ENCODE results near the gene MX1.

Gene MX1

GRCh38 chr21:41425588-41425953 lies 468 bp upstream of the MX1 start:
- peaks cover 23 to 39% (median 27%) of the 10 kb centered on the region in 11 experiments for H3K27me3 ChIP-seq
- no peak for TF ChIP-seq Cebpa-rat (IDR thresholded peaks at IDR 0.05)
- H3K27ac ChIP-seq, result peak overlapping the region in 10 of 11 experiments; percentile 25 to 75 (median 63); a peak in 18 of 22 replicates
- H3K4me2 ChIP-seq, result peak overlapping the region; percentile 74 to 98 (median 92)
- peaks cover 0 to 21% (median 0%) of the 10 kb centered on the region in 11 experiments; a peak in 4 of 22 replicates for H3K36me3 ChIP-seq
- peaks cover 0 to 13% (median 0%) of the 10 kb centered on the region in 11 experiments; a peak in 1 of 22 replicates for H4K20me1 ChIP-seq
- H3K9me3 ChIP-seq (replicated peaks in 1 of 11), result no peaks in the 10 kb centered on the region
- H3K9ac ChIP-seq, result peak overlapping the region; percentile 46 to 87 (median 75); a peak in 21 of 22 replicates
- H3K4me1 ChIP-seq, result peaks cover 56 to 85% (median 78%) of the 10 kb centered on the region in 10 experiments
- H3K4me3 ChIP-seq, result peak overlapping the region; percentile 55 to 79 (median 64)

- TF ChIP-seq Cebpa-rat (IDR thresholded peaks at IDR 0.05), result no peak
Measured at GRCh38 chr21:41426676-41427404, 801 bp downstream of the MX1 start.

GRCh38 chr21:41427556-41427955 lies 1.5 kb downstream of the MX1 start:
- Histone ChIP-seq H3K27me3 (peaks cover 23 to 39% (median 27%) of the 10 kb centered on the region in 11 experiments), H3K4me2 (peak overlapping the region; percentile 74 to 98 (median 92))
- no peak for TF ChIP-seq Cebpa-rat (IDR thresholded peaks at IDR 0.05)

More at GRCh38 chr21:41426676-41427404, 801 bp downstream of the MX1 start:
- Histone ChIP-seq H4K20me1 (peaks cover 0 to 13% (median 0%) of the 10 kb centered on the region in 11 experiments; a peak in 1 of 22 replicates), H3K9me3 (replicated peaks in 1 of 11) (no peaks in the 10 kb centered on the region), H3K9ac (peak overlapping the region in 10 of 11 experiments; percentile 18 to 87 (median 75); a peak in 15 of 22 replicates), H3K4me3 (peak overlapping the region; percentile 55 to 79 (median 64)), H3K4me1 (peaks cover 51 to 88% (median 81%) of the 10 kb centered on the region in 10 experiments), H3K4me2 (peak overlapping the region; percentile 74 to 98 (median 92)), H3K27ac (peak overlapping the region in 5 of 11 experiments; percentile 62 to 75 (median 72); a peak in 6 of 22 replicates), H3K27me3 (peaks cover 23 to 39% (median 27%) of the 10 kb centered on the region in 11 experiments), H3K36me3 (peaks cover 0 to 29% (median 0%) of the 10 kb centered on the region in 11 experiments; a peak in 4 of 22 replicates)

GRCh38 chr21:41428311-41428710 lies 2.3 kb downstream of the MX1 start:
- H4K20me1 ChIP-seq, result peaks cover 0 to 13% (median 0%) of the 10 kb centered on the region in 11 experiments; a peak in 1 of 22 replicates
- H3K4me1 ChIP-seq, result peaks cover 50 to 89% (median 84%) of the 10 kb centered on the region in 10 experiments
- H3K4me2 ChIP-seq, result peak overlapping the region; percentile 74 to 98 (median 92)
- no peak overlapping the region for H3K27ac ChIP-seq
- peaks cover 23 to 39% (median 27%) of the 10 kb centered on the region in 11 experiments for H3K27me3 ChIP-seq
- no peak for TF ChIP-seq Cebpa-rat (IDR thresholded peaks at IDR 0.05)
- peak overlapping the region in 1 of 10 experiments; percentile 79; a peak in 1 of 20 replicates for H3K4me3 ChIP-seq
- peaks cover 0 to 44% (median 0%) of the 10 kb centered on the region in 11 experiments; a peak in 4 of 22 replicates for H3K36me3 ChIP-seq
- peak overlapping the region in 3 of 11 experiments; percentile 1 to 25 (median 19); a peak in 2 of 22 replicates for H3K9ac ChIP-seq
- peaks cover 1 to 7% (median 4%) of the 10 kb centered on the region in 11 experiments; a peak in 13 of 22 replicates for H3K9me3 ChIP-seq (replicated peaks in 1 of 11)

More at GRCh38 chr21:41427556-41427955, 1.5 kb downstream of the MX1 start:
- Histone ChIP-seq H3K4me1 (peaks cover 51 to 88% (median 81%) of the 10 kb centered on the region in 10 experiments), H3K4me3 (peak overlapping the region in 4 of 10 experiments; percentile 3 to 79 (median 68); a peak in 4 of 20 replicates), H4K20me1 (peaks cover 0 to 13% (median 0%) of the 10 kb centered on the region in 11 experiments; a peak in 1 of 22 replicates), H3K9me3 (replicated peaks in 1 of 11) (no peaks in the 10 kb centered on the region; a peak in 2 of 22 replicates), H3K27ac (no peak overlapping the region), H3K9ac (no peak overlapping the region), H3K36me3 (peaks cover 0 to 36% (median 0%) of the 10 kb centered on the region in 11 experiments; a peak in 4 of 22 replicates)

GRCh38 chr21:41428847-41429246 lies 2.8 kb downstream of the MX1 start:
- Histone ChIP-seq H3K4me2 (peak overlapping the region; percentile 74 to 98 (median 92); a peak in 21 of 22 replicates), H4K20me1 (peaks cover 0 to 13% (median 0%) of the 10 kb centered on the region in 11 experiments; a peak in 1 of 22 replicates)
- TF ChIP-seq Cebpa-rat (IDR thresholded peaks at IDR 0.05), result no peak

GRCh38 chr21:41429305-41429704 lies 3.3 kb downstream of the MX1 start:
- peaks cover 0 to 54% (median 6%) of the 10 kb centered on the region in 11 experiments; a peak in 7 of 22 replicates for H3K36me3 ChIP-seq
- no peak overlapping the region for H3K27ac ChIP-seq
- peaks cover 11 to 17% (median 14%) of the 10 kb centered on the region in 11 experiments; a peak in 21 of 22 replicates for H3K9me3 ChIP-seq (replicated peaks in 1 of 11)
- H3K4me3 ChIP-seq, result no peak overlapping the region
- H3K27me3 ChIP-seq, result peaks cover 23 to 39% (median 27%) of the 10 kb centered on the region in 11 experiments
- no peak overlapping the region for H3K9ac ChIP-seq
- TF ChIP-seq Cebpa-rat (IDR thresholded peaks at IDR 0.05), result no peak
- peak overlapping the region in 9 of 11 experiments; percentile 11 to 95 (median 88); a peak in 16 of 22 replicates for H3K4me2 ChIP-seq
- peaks cover 43 to 84% (median 75%) of the 10 kb centered on the region in 10 experiments for H3K4me1 ChIP-seq
- H4K20me1 ChIP-seq, result peaks cover 0 to 13% (median 0%) of the 10 kb centered on the region in 11 experiments; a peak in 1 of 22 replicates

More at GRCh38 chr21:41428847-41429246, 2.8 kb downstream of the MX1 start:
- Histone ChIP-seq H3K9ac (no peak overlapping the region), H3K27me3 (peaks cover 23 to 39% (median 27%) of the 10 kb centered on the region in 11 experiments), H3K36me3 (peaks cover 0 to 49% (median 1%) of the 10 kb centered on the region in 11 experiments; a peak in 7 of 22 replicates), H3K4me1 (peaks cover 45 to 88% (median 80%) of the 10 kb centered on the region in 10 experiments), H3K27ac (no peak overlapping the region), H3K4me3 (peak overlapping the region in 1 of 10 experiments; percentile 79; a peak in 1 of 20 replicates), H3K9me3 (replicated peaks in 1 of 11) (peaks cover 6 to 12% (median 9%) of the 10 kb centered on the region in 11 experiments; a peak in 21 of 22 replicates)

- no peak for TF ChIP-seq Cebpa-rat (IDR thresholded peaks at IDR 0.05)
- Histone ChIP-seq H3K36me3 (peaks cover 0 to 61% (median 10%) of the 10 kb centered on the region in 11 experiments; a peak in 12 of 22 replicates), H3K4me3 (no peak overlapping the region), H3K9ac (no peak overlapping the region), H3K9me3 (replicated peaks in 1 of 11) (peaks cover 18 to 24% (median 21%) of the 10 kb centered on the region in 11 experiments), H3K4me2 (peak overlapping the region in 10 of 11 experiments; percentile 1 to 95 (median 84); a peak in 15 of 22 replicates), H3K27ac (no peak overlapping the region), H3K4me1 (peaks cover 43 to 80% (median 72%) of the 10 kb centered on the region in 10 experiments), H4K20me1 (peaks cover 0 to 13% (median 0%) of the 10 kb centered on the region in 11 experiments; a peak in 1 of 22 replicates), H3K27me3 (peaks cover 23 to 39% (median 27%) of the 10 kb centered on the region in 11 experiments)
Measured at GRCh38 chr21:41429925-41430491, 4.0 kb downstream of the MX1 start.

All from BLaER1 treated with 17β-estradiol and CSF1 and Interleukin-3, amounts not matched to agents 10 nM and 100 nM (cell line).